GM20000 (cell line): ENCODE data around the gene MCAM.

Experiments
- DNase-seq: peaks from one replicate; pipeline ENCODE4 v3.0.0; 2012; ENCODE audit warnings: low spot score
- TF ChIP-seq, protein P1 (sequence below): IDR thresholded peaks from 2 replicates; pipeline ENCODE4 v1.5.1; 2012; ENCODE audit warnings: mild to moderate bottlenecking, control low read depth; ENCODE audit errors: extremely low read depth, missing control alignments

Gene MCAM

DNA sequence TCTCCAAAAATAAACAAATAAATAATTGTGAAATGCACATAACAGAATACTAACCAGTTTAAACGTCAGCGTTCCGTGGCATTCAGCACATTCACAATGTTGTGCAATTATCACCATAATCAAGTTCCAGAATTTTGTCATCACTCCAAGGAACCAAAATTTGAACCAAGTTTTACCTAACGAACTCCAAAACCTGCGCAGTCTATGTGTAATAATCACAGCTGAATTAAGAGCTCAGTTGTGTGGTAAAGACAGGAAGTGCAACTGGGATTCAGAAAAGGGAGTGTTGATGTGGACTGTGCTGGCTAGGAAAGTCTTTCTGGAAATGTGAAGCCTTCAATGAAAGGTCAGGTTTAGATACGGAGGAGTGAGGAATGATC lies 5.4 kb upstream of the MCAM start:
- TF ChIP-seq, protein P1, sequence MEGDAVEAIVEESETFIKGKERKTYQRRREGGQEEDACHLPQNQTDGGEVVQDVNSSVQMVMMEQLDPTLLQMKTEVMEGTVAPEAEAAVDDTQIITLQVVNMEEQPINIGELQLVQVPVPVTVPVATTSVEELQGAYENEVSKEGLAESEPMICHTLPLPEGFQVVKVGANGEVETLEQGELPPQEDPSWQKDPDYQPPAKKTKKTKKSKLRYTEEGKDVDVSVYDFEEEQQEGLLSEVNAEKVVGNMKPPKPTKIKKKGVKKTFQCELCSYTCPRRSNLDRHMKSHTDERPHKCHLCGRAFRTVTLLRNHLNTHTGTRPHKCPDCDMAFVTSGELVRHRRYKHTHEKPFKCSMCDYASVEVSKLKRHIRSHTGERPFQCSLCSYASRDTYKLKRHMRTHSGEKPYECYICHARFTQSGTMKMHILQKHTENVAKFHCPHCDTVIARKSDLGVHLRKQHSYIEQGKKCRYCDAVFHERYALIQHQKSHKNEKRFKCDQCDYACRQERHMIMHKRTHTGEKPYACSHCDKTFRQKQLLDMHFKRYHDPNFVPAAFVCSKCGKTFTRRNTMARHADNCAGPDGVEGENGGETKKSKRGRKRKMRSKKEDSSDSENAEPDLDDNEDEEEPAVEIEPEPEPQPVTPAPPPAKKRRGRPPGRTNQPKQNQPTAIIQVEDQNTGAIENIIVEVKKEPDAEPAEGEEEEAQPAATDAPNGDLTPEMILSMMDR: no peak
- no peak for DNase-seq

DNA sequence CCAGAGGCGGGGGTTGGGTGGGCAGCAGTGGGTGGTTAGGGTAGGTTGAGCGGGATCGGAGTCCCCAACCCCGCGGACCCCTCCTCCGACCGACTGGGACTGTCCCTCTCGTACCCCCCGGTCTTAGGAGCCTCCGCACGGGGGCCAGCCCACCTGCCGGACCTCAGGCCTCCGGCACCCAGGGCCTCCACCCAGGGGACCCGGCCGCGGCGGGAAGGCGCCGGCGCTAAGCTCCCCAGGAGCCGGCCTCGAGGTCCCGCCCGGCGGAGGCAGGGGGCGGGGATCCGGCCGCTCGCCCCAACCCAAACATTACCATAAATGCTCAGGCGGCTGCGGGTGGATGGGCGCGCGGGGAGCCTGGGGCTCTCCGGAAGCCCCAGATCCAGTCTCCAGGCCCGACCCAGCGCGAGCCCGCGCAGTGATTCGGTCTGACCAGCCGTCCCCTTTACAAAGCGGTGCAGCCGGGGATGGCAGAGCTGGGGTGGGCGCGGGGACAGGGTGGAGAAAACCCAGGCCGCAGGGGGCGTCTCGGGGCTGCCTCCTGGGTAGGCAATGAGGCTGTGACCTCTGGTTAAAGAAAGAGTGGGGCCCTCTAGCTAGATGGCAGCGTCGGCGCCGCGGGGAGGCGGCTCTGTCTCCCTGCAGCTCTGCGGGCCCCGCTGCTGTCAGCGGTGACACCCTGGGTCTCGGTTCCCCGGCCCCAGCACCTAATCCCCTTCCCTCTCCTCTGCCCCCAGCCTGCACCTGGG lies 4.0 kb upstream of the MCAM start:
- peak; percentile 88 for DNase-seq

DNA sequence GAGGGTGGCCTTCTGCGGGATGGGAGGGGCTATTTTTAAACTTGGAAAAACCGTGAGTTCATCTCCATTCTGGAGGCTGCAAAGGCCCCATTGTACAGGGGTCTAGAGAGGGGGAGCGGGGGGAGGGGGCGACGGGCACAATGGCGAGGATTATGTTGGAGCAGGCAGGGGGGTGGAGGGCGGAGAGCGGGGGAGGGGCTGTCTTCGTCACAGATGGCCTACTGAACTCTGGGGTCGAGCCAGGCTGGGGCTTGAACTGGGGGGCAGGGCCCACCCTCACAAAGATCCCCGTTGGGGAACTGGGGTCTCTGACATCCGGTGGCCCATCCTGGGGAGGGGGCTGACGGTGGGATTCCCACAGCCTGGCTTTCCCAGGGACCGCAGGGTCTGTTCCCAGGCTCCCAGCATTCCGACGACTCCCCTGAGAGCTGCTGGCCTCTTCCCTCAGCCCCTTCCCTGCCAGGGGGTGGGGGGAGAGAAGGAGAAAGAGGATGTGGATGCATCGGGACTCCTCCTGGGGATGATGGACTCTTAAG lies 3.4 kb upstream of the MCAM start:
- TF ChIP-seq, protein P1: no peak
- no peak for DNase-seq

More for the DNA sequence above, 4.0 kb upstream of the MCAM start:
- TF ChIP-seq, protein P1: no peak

DNA sequence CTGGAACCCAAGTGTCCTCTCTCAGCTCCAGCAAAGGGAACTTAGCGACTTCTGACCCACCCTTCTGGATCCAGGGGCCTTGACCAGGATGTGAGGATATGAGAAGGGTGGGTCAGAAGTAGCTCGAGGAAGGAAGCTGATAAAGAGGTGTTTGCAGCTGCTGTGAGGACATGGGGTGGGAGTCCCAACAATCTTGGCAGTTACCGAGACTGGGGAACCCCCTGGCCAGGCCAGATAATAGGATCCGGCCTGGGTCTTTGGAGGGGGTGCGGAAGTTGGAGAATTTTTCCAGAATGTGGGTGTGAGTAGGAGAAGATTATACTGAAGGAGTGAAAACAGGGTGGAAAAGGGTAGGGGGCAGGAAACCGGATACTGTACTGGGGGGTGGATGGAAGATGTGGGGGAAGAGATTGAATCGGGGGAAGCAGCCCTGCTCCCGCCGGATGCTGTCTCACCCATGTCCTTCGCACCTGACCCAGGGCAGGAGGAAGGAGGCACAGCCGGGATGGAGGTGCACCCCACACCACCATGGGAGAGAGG lies 2.8 kb upstream of the MCAM start:
- no peak for DNase-seq
- TF ChIP-seq, protein P1: no peak

DNA sequence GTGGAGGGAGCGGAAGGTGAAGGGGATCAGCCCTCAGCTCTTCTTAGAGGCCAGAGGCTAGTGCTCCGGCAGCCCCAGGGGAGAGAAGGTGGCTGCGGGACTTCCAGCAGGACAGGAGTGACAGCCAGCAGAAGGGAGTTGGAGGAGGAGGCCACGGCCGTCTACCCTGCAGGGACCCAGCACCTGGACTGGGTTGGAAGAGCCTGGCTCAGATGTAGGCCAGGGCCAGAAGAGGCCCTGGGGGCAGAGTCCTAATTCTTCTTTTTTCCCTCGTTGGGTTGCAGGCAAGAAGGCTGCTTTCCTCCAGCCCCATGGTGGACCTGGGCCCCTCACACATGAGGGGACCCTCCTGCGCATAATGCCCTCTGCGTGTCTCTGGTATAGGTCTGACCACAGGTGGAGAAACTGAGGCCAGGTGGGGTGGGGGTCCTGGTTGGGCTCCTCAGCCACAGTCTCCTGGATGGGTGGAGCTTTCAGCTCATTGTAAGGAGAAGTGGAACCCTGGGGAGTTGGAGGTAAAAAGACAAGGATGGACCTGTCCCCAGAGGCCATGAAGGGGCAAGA lies 2.3 kb upstream of the MCAM start:
- TF ChIP-seq, protein P1: no peak
- no peak for DNase-seq

DNA sequence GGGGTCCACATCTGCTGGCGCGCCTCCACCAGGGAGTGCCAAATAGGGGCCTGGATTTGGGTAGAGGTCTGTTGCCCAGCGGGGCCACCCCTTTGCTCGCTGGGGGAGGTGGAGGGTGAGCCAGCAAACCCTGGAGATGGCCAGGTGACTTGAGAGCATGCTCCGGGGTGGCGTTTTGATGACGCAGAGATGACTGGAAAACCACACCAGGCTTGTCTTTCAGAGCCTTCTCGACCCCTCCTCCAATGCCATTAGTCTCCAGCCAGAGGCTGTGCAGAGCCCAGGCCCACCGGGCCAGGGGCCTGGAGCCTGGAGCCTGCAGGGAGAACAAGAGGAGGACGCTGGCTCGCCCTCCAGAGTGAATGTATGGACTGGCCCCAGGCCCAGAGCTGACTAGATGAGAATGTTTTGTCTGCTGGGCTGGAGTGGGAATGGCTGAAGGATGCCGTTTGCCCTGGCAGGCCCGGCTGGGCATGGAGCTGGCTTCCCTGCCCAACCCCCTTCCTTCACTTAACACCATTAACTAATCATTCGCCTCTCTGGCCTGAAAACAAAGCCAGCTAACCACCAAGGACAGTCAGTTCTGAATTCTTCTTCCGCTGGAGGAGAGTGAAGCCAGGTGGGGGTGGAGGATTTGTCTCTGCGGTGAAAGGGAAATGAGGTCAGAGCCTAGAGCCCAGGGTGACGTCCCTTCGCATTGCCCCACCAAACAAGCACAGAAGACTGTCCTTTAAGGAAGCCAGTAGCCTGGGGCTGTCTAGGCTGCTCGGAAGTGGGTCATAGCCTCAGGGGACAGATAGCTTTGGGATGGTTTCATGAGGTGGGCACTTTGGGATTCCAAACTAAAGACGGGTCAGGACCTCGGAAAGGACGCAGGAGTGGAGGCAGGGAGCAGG lies 1.6 kb upstream of the MCAM start:
- TF ChIP-seq, protein P1: no peak
- peak; percentile 91 for DNase-seq
